Prostate gland (tissue), 2 donors: Measurements from ENCODE around the gene DENND6A.

Experiments
- CTCF ChIP-seq, 4 experiments: fragments of 200-600 bp in 2 of 4; fragments of 450-650 bp in 2 of 4; sonication (generic) in 2 of 4; IDR thresholded peaks; 1 replicate in 3 of 4; 2 replicates in 1 of 4; pipeline ENCODE4 v1.5.1; 2016 to 2019; ENCODE audit warnings: antibody characterized with exemption in 4 of 4, mild to moderate bottlenecking in 2 of 4, moderate library complexity in 2 of 4
- POLR2AphosphoS5 ChIP-seq: sonication (generic); formaldehyde crosslinking; IDR thresholded peaks from one replicate; pipeline ENCODE4 v1.6.1; 2017; ENCODE audit warnings: antibody characterized with exemption

DNA sequence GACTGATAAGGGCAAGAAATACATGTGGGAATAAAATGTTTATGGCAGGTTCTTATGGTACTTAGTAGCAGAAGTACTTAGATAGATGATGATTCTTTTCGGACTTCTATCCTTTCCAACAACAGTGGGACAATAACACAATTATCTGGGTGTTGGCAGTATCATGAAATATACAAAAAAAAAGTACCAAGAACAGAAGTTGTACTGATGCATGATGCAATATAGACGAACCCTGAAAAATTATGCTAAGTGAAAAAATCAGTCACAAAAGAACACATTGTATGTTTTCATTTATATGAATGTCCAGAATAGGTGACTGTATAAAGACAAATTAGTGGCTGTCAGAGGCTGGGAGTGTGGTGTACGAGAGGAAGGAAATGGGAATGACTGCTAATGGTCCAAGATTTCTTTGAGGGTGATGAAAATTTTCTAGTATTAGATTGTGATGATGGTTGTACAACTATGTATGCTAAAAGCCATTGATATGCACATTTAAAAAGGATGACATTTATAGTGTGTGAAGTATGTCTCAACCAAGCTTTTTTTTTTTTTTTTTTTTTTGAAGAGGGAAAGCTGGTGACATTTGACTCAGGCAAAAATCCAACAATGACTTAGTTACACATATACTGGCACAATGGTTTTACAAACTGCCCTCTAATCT, 116.8 kb downstream of the DENND6A start:
- TF ChIP-seq CTCF (IDR thresholded peaks at IDR 0.05): no peak
- no peak for TF ChIP-seq POLR2AphosphoS5
